SK-N-SH treated with all-trans-retinoic acid at 6 μM for 48 hours (cell line): Measurements from ENCODE around the gene CIAPIN1.

Source experiments
- PPARA ChIP-seq: fragments of 250-450 bp; sonication (Bioruptor Pico); IDR thresholded peaks from 2 replicates; pipeline ENCODE4 v1.5.0; 2020; ENCODE audit warnings: mild to moderate bottlenecking, borderline replicate concordance
- SNAI2 ChIP-seq: fragments of 250-450 bp; sonication (Bioruptor Pico); IDR thresholded peaks from 2 replicates; pipeline ENCODE4 v1.5.0; 2020; ENCODE audit warnings: mild to moderate bottlenecking, moderate library complexity
- TOX ChIP-seq: fragments of 250-450 bp; sonication (Bioruptor Pico); IDR thresholded peaks from 2 replicates; pipeline ENCODE4 v1.8.0; 2021; ENCODE audit warnings: mild to moderate bottlenecking, moderate library complexity, borderline replicate concordance
- ZFP30 ChIP-seq: fragments of 450-650 bp; formaldehyde crosslinking; IDR thresholded peaks from 2 replicates; pipeline ENCODE4 v1.5.0; 2022; ENCODE audit warnings: mild to moderate bottlenecking, moderate library complexity
- ZNF565 ChIP-seq: fragments of 450-650 bp; formaldehyde crosslinking; conservative IDR thresholded peaks from 2 replicates; pipeline ENCODE4 v1.5.0; 2020; ENCODE audit warnings: low read depth, mild to moderate bottlenecking, moderate library complexity
- ZNF8 ChIP-seq: fragments of 450-650 bp; formaldehyde crosslinking; IDR thresholded peaks from 2 replicates; pipeline ENCODE4 v1.5.0; 2020; ENCODE audit warnings: mild to moderate bottlenecking, moderate library complexity

GRCh38 chr16:57470711-57471110, 23.5 kb upstream of the CIAPIN1 start:
- no peak for TF ChIP-seq PPARA
- no peak for TF ChIP-seq ZFP30 (CRISPR knock-in tag)
- TF ChIP-seq TOX (CRISPR knock-in tag): no peak
- TF ChIP-seq ZNF8 (CRISPR knock-in tag): no peak
- no peak for TF ChIP-seq ZNF565 (CRISPR knock-in tag)
- TF ChIP-seq SNAI2 (CRISPR knock-in tag): no peak
